Epithelial cell of proximal tubule (primary cell): Measurements from ENCODE around the gene STARD10. TPM values are rescaled to one million over a fixed set of nuclear protein-coding genes. Genes with fewer than 3 reads are reported as not detected.

ENCODE experiments used
- DNase-seq: peaks from one replicate; pipeline ENCODE4 v3.0.0-alpha.2; 2011; ENCODE audit warnings: low read depth
- H3K4me3 ChIP-seq: 2 replicates; pipeline ENCODE4 v1.5.1; 2011; ENCODE audit warnings: low read depth, mild to moderate bottlenecking, low read length
- total RNA-seq: library from RNA; depleted of rRNA; stranded (reverse); fragments of >200 nt; gene quantifications from 2 replicates; pipeline ENCODE4 v1.2.3, GENCODE V29; 2015
- TF ChIP-seq, protein P1 (sequence below): conservative IDR thresholded peaks from 2 replicates; pipeline ENCODE4 v1.5.1; 2012; ENCODE audit warnings: low read depth, mild to moderate bottlenecking, low read length

The STARD10 gene
- total RNA-seq, 1 donor from 2014 or later = 54.8 TPM

DNA sequence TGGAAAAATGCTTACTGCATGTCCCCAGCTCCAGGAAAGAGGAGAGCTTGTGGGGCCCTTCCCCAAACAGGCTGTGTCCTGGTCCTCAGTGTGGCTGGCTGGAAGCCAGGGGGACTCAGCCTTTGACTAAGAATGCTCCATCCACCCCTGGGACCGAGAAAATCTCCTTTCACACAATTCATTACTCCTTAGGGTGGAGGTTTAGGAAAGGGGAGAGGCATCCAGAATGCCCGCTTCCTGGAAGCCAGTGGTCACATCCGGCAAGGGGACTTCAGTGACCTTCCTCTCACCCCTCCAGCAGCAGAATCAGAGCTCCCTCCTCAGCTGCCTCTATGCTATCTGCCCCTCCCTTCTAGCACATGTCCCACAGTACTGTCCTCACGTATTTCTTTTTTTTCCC, 42.3 kb upstream of the STARD10 start:
- H3K4me3 ChIP-seq = no peak overlapping the region
- no peak for DNase-seq
- TF ChIP-seq, protein P1, sequence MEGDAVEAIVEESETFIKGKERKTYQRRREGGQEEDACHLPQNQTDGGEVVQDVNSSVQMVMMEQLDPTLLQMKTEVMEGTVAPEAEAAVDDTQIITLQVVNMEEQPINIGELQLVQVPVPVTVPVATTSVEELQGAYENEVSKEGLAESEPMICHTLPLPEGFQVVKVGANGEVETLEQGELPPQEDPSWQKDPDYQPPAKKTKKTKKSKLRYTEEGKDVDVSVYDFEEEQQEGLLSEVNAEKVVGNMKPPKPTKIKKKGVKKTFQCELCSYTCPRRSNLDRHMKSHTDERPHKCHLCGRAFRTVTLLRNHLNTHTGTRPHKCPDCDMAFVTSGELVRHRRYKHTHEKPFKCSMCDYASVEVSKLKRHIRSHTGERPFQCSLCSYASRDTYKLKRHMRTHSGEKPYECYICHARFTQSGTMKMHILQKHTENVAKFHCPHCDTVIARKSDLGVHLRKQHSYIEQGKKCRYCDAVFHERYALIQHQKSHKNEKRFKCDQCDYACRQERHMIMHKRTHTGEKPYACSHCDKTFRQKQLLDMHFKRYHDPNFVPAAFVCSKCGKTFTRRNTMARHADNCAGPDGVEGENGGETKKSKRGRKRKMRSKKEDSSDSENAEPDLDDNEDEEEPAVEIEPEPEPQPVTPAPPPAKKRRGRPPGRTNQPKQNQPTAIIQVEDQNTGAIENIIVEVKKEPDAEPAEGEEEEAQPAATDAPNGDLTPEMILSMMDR = no peak

DNA sequence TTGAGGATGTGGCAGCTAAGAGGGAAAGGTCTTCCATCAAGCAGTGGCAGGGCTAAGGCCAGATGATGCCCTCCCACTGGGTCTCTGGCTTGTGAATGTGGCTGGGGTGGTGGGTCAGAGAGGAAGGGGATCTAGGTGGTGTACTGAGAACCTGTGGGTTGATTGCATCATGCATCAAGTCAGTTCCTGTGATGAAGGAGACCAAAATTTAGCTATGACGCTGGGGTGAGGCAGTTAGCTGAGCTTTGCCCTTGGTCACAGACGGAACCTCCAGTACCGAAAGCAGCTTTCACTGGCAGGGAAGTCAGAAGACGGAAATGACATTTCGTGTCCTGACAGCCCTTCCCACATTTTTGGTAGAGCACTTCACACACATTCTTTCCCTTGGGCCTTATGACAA, 41.1 kb upstream of the STARD10 start:
- TF ChIP-seq, protein P1 = no peak
- no peak for DNase-seq
- no peak overlapping the region for H3K4me3 ChIP-seq

DNA sequence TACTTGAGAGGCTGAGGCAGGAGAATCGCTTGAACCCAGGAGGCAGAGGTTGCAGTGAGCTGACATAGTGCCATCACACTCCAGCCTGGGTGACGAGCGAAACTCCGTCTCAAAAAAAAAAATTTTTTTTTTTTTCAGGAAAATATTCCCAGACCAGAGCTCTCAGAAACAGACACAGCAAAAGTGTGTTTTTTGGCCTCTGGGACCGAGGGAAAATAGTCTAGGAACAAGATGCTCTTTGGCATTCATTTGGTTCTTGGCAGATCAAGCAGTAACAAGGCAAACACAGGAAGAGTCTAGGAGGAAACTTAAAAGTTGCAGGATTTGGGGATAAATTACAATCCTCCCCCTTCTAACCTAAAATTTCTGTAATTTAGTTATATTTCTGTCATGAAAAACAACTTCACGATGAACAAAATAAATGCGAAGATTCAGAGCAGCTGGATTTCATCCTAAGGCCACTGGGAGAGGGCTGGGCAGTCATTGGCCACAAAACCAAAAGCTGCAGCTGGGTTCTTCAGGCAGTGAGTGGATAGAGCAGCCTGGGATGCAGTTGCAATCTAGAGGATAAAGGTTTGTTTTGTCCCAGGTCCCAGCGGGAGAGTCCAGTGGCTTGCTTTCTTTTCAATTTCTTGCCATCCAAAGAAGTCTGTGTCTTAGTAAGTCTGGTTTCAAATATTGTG, 40.1 kb upstream of the STARD10 start:
- TF ChIP-seq, protein P1 = no peak
- no peak overlapping the region for H3K4me3 ChIP-seq
- no peak for DNase-seq

DNA sequence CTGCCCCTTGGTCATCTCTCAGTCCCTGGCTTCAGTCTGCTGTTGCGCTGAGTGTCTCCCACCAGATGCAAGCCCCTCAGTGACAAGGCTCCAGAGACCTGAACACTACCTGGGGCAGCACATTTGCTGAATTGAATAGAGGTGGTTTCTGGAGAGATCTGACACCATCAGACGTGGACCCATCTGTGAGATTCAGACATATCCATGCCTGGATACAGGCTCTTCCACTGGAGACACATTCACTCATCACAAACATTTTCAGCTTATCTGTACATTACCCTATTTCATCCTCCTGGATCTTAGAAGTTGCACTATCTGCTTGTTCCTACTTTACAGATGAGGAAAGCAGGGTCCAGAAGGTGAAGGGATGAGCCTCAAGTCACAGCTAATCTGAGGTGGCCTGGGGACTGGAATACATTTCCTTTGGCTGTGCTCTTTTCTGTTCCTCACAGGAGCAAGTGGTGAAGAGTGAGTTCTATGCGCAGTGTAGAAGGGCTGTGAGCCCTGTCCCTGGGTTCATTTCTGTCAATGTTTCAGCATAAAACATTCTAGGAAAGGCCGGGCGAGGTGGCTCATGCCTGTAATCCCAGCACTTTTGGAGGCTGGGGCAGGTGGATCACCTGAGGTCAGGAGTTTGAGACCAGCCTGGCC, 39.4 kb upstream of the STARD10 start:
- no peak for DNase-seq
- no peak overlapping the region for H3K4me3 ChIP-seq
- TF ChIP-seq, protein P1 = no peak

DNA sequence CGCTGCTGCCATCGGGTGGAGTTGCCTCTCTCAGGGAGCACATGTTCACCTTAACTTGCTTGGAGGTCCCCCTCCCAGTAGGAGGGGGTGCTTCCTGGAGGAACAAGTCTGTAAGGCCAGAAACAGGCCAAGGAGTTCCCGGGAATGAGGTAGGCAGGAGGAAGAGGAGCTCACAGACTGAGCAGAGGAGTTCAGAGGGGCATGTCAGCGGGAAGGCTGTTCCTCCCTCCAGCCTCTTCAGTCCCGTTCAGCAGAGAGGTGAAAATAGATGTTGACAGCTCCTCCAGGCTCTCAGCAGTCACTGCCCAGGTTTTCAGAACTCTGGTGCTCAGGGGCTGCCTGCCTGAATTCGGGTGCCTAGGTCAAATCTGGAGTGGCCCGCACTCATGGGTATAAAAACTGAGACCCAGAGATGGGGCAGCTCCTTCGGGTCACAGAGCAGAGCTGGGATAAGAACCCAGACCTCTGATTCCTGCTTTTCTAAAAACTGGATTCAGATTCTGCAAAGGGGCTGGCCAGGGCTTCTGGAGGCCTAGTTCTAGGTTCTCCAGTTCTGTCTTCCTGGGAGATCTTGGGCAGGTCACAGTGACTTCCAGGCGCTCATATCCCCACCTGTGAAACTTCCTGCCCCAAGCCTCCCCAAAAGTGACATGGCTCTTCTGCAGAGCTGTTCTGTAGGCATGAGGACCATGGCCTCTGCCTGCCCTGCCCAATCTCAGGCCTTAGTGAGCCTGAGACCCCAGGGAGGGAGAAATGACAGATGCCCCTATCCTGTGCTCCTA, 38.6 kb upstream of the STARD10 start:
- no peak for DNase-seq
- TF ChIP-seq, protein P1 = no peak

DNA sequence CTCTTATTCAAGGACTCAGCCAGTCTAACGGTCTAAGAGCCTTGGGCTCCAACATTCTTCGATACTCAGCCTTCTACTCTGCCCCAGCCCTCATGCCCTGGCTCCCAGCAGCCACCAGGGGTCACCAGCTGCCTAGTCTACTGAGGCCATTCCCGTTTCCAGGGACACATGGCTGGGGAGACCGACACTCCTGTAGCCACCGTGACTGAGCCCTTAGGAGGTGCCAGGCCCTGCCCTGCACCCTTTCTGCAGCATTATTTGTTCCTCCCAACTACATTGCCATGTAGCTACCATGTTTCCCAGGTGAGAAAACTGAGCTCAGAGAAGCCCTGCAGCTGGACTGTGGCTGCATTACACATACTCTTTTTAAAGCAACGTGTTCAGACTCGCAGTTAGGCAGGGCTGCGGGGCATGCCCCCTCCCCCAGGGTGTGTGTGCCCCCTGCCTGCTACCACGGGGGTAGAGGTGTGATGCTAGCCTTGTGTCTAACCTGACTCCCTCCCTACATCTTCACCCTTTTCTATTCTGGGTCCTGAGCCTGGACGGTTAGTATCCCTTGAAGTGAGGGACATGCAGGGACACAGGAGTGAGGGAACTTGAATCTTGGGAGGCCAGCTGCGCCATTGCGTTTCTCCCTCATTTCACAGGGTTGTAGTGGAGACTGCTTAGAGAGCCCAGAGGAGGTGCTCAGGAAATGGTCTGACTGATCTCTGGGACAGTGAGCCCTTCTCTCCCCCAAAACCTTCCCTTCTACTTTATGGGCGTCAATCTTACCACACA, 37.9 kb upstream of the STARD10 start:
- TF ChIP-seq, protein P1 = peak; percentile 96
- no peak for DNase-seq
- no peak overlapping the region for H3K4me3 ChIP-seq

More for the DNA sequence above, 38.6 kb upstream of the STARD10 start:
- H3K4me3 ChIP-seq = no peak overlapping the region
